K562 (cell line): ENCODE results near the gene FN3KRP. TPM values are rescaled to one million over a fixed set of nuclear protein-coding genes. Genes with fewer than 3 reads are reported as not detected.

Experiments
- CBFB ChIP-seq: sonication (generic); formaldehyde crosslinking; IDR thresholded peaks from 2 replicates; pipeline ENCODE4 v1.4.0; 2020; ENCODE audit warnings: mild to moderate bottlenecking, missing genetic modification reagents
- CBX8 ChIP-seq: fragments of 200-600 bp; sonication (generic); IDR thresholded peaks from 2 replicates; pipeline ENCODE4 v1.6.1; 2012; ENCODE audit warnings: borderline replicate concordance, mixed run types, low read depth, mild to moderate bottlenecking, moderate library complexity, mixed read lengths, low read length, control low read depth, inconsistent platforms; ENCODE audit not compliant: poor library complexity, severe bottlenecking; ENCODE audit errors: extremely low read depth
- DACH1 ChIP-seq: fragments of 450-650 bp; IDR thresholded peaks from 2 replicates; pipeline ENCODE4 v1.6.1; 2018; ENCODE audit not compliant: partially characterized antibody
- ELK3 ChIP-seq: fragments of 450-650 bp; formaldehyde crosslinking; IDR thresholded peaks from 2 replicates; pipeline ENCODE4 v1.4.0; 2020; ENCODE audit warnings: mild to moderate bottlenecking
- GATAD2A ChIP-seq: fragments of 450-650 bp; IDR thresholded peaks from 2 replicates; pipeline ENCODE4 v1.6.1; 2017
- GTF2A2 ChIP-seq: IDR thresholded peaks from 2 replicates; pipeline ENCODE4 v1.6.1; 2016; ENCODE audit warnings: mild to moderate bottlenecking, missing genetic modification characterization, missing compliant biosample characterization
- HDAC2 ChIP-seq: fragments of 450-650 bp; IDR thresholded peaks from 2 replicates; pipeline ENCODE4 v1.6.1; 2016; ENCODE audit warnings: mild to moderate bottlenecking
- HDGF ChIP-seq: fragments of 450-650 bp; IDR thresholded peaks from 2 replicates; pipeline ENCODE4 v1.6.1; 2016
- HNRNPUL1 ChIP-seq: fragments of 200-400 bp; formaldehyde crosslinking; IDR thresholded peaks from 2 replicates; pipeline ENCODE4 v1.6.1; 2017; ENCODE audit warnings: low read length
- IFI16 ChIP-seq: fragments of 250-450 bp; sonication (Bioruptor Pico); IDR thresholded peaks from 2 replicates; pipeline ENCODE4 v2.1.2; 2022; ENCODE audit warnings: mild to moderate bottlenecking, inconsistent platforms
- KDM5B ChIP-seq: fragments of 200-600 bp; sonication (generic); IDR thresholded peaks from 2 replicates; pipeline ENCODE4 v1.6.1; 2012; ENCODE audit warnings: low read depth, mild to moderate bottlenecking, moderate library complexity, low read length, control low read depth, inconsistent platforms; ENCODE audit not compliant: insufficient replicate concordance
- SMARCB1 ChIP-seq: IDR thresholded peaks from 2 replicates; pipeline ENCODE4 v1.6.1; 2011; ENCODE audit warnings: improper control_type of control experiment, low read depth; ENCODE audit not compliant: insufficient read length
- SOX6 ChIP-seq: fragments of 450-650 bp; IDR thresholded peaks from 2 replicates; pipeline ENCODE4 v1.6.1; 2014; ENCODE audit warnings: mild to moderate bottlenecking
- ZBTB33 ChIP-seq: sonication (generic); formaldehyde crosslinking; IDR thresholded peaks from 2 replicates; pipeline ENCODE4 v1.8.1; 2023; ENCODE audit warnings: mild to moderate bottlenecking, missing genetic modification reagents
- ZNF282 ChIP-seq: sonication (generic); formaldehyde crosslinking; IDR thresholded peaks from 2 replicates; pipeline ENCODE4 v1.8.1; 2023; ENCODE audit warnings: missing genetic modification reagents
- ZNF507 ChIP-seq: conservative IDR thresholded peaks from 2 replicates; pipeline ENCODE4 v1.6.1; 2017; ENCODE audit warnings: missing genetic modification characterization, missing compliant biosample characterization
- ZNF561 ChIP-seq: fragments of 450-650 bp; formaldehyde crosslinking; conservative IDR thresholded peaks from 2 replicates; pipeline ENCODE4 v1.4.0; 2020; ENCODE audit warnings: mild to moderate bottlenecking, moderate library complexity
- ZNF655 ChIP-seq: fragments of 250-450 bp; sonication (Bioruptor Pico); IDR thresholded peaks from 2 replicates; pipeline ENCODE4 v1.5.0; 2021
- polyA plus RNA-seq, 8 experiments: library from polyadenylated mRNA; depleted of rRNA in 4 of 8; stranded (reverse) in 5 of 8; unstranded in 3 of 8; fragments of >200 nt; fragmentation: Nextera tagmentation in 2 of 8; fragmentation: Illumina TruSeq in 1 of 8; extraction: Ambion mirVana in 2 of 8; extraction: Trizol in 1 of 8; gene quantifications; 2 replicates each; pipeline versions ENCODE4 v1.2.1 to v1.2.3, GENCODE V29; 2011 to 2014; ENCODE audit warnings: inconsistent platforms in 1 of 8, missing spikeins in 1 of 8
- total RNA-seq, 7 experiments: library from RNA; depleted of rRNA in 6 of 7; stranded (reverse); fragments of >200 nt in 6 of 7; fragmentation: Illumina TruSeq in 2 of 7; extraction: Trizol in 2 of 7; gene quantifications; 2 replicates each; pipeline versions ENCODE4 v1.2.1 to v1.2.3, GENCODE V29; 2011 to 2021; ENCODE audit warnings: low replicate concordance in 1 of 7
- TF ChIP-seq, protein P1 (sequence below): fragments of 250-450 bp; sonication (Bioruptor Pico); IDR thresholded peaks from 2 replicates; pipeline ENCODE4 v1.8.0; 2021; ENCODE audit warnings: moderate library complexity, mild to moderate bottlenecking, inconsistent platforms
- TF ChIP-seq, protein P2 (sequence below): fragments of 250-450 bp; sonication (Bioruptor Pico); IDR thresholded peaks from 2 replicates; pipeline ENCODE4 v1.8.0; 2021; ENCODE audit warnings: borderline replicate concordance, mild to moderate bottlenecking, moderate library complexity; ENCODE audit not compliant: poor library complexity, severe bottlenecking

The FN3KRP gene
- total and polyA plus RNA-seq, 9 of the 15 experiments (the other 6 are each of a cell fraction or from before 2014, with no cell fraction given): 2.0 to 32.1 (median 24.9) TPM

GRCh38 chr17:82698065-82698973, 18.2 kb upstream of the FN3KRP start, which contains the start of gene RAB40B (continued):
- no peak for TF ChIP-seq SMARCB1
- TF ChIP-seq, protein P1, sequence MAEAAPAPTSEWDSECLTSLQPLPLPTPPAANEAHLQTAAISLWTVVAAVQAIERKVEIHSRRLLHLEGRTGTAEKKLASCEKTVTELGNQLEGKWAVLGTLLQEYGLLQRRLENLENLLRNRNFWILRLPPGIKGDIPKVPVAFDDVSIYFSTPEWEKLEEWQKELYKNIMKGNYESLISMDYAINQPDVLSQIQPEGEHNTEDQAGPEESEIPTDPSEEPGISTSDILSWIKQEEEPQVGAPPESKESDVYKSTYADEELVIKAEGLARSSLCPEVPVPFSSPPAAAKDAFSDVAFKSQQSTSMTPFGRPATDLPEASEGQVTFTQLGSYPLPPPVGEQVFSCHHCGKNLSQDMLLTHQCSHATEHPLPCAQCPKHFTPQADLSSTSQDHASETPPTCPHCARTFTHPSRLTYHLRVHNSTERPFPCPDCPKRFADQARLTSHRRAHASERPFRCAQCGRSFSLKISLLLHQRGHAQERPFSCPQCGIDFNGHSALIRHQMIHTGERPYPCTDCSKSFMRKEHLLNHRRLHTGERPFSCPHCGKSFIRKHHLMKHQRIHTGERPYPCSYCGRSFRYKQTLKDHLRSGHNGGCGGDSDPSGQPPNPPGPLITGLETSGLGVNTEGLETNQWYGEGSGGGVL (CRISPR knock-in tag): no peak
- no peak for TF ChIP-seq GATAD2A
- no peak for TF ChIP-seq HDAC2
- TF ChIP-seq ZNF282 (CRISPR knock-in tag): no peak
- TF ChIP-seq ELK3 (CRISPR knock-in tag): no peak
- no peak for TF ChIP-seq ZBTB33 (CRISPR knock-in tag)
- no peak for TF ChIP-seq GTF2A2 (tag)
- no peak for TF ChIP-seq ZNF655
- no peak for TF ChIP-seq DACH1
- no peak for TF ChIP-seq CBX8
- TF ChIP-seq HDGF: no peak
- TF ChIP-seq IFI16 (CRISPR knock-in tag): no peak
- peak; percentile 48 for TF ChIP-seq KDM5B
- TF ChIP-seq HNRNPUL1: no peak
- TF ChIP-seq ZNF507 (tag): no peak
- no peak for TF ChIP-seq ZNF561 (CRISPR knock-in tag)
- TF ChIP-seq SOX6: no peak
- no peak for TF ChIP-seq CBFB (CRISPR knock-in tag)
- TF ChIP-seq, protein P2, sequence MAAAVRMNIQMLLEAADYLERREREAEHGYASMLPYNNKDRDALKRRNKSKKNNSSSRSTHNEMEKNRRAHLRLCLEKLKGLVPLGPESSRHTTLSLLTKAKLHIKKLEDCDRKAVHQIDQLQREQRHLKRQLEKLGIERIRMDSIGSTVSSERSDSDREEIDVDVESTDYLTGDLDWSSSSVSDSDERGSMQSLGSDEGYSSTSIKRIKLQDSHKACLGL (CRISPR knock-in tag): no peak
